ENCODE data around the gene UBQLN1. TPM values are rescaled to one million over a fixed set of nuclear protein-coding genes. Genes with fewer than 3 reads are reported as not detected.

Gene UBQLN1
- total and polyA plus RNA-seq, 9 of the 15 experiments (the other 6 are each of a cell fraction or from before 2014, with no cell fraction given) = 7.5 to 120 (median 52.8) TPM

DNA sequence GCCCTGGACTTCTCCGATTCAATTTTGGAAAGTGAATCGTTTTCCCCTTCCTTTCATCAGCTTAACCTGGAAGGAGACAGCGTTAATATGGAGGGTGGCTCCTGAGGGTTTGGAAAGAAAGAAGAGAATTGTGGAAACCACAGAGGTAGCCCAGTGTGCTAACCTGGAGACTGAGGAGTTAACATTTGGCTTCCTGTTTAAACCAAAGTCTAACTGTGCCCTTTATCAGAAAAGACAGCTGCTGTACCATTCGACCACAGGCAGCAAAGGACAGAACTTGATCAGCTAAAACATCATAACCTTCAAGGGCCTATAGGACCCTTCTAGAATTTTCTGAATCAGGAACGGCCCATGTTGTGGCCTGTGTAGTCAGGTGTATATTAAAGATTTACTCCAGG lies 84.1 kb downstream of the UBQLN1 start (continued):
- TF ChIP-seq ZNF445 (CRISPR knock-in tag; IDR thresholded peaks at IDR 0.05; ENCODE audit: low read depth) (no peak), NCOR1 (IDR thresholded peaks at IDR 0.05) (no peak), STAT5B (CRISPR knock-in tag; IDR thresholded peaks at IDR 0.05) (no peak), ZZZ3 (IDR thresholded peaks at IDR 0.05) (no peak)
- TF ChIP-seq, protein P1, sequence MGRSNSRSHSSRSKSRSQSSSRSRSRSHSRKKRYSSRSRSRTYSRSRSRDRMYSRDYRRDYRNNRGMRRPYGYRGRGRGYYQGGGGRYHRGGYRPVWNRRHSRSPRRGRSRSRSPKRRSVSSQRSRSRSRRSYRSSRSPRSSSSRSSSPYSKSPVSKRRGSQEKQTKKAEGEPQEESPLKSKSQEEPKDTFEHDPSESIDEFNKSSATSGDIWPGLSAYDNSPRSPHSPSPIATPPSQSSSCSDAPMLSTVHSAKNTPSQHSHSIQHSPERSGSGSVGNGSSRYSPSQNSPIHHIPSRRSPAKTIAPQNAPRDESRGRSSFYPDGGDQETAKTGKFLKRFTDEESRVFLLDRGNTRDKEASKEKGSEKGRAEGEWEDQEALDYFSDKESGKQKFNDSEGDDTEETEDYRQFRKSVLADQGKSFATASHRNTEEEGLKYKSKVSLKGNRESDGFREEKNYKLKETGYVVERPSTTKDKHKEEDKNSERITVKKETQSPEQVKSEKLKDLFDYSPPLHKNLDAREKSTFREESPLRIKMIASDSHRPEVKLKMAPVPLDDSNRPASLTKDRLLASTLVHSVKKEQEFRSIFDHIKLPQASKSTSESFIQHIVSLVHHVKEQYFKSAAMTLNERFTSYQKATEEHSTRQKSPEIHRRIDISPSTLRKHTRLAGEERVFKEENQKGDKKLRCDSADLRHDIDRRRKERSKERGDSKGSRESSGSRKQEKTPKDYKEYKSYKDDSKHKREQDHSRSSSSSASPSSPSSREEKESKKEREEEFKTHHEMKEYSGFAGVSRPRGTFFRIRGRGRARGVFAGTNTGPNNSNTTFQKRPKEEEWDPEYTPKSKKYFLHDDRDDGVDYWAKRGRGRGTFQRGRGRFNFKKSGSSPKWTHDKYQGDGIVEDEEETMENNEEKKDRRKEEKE (IDR thresholded peaks at IDR 0.05; ENCODE audit: borderline replicate concordance in 1 of 2, control insufficient read depth in 1 of 2, low read depth in 2 of 2, low read length in 1 of 2) = no peak
- TF ChIP-seq, protein P2, sequence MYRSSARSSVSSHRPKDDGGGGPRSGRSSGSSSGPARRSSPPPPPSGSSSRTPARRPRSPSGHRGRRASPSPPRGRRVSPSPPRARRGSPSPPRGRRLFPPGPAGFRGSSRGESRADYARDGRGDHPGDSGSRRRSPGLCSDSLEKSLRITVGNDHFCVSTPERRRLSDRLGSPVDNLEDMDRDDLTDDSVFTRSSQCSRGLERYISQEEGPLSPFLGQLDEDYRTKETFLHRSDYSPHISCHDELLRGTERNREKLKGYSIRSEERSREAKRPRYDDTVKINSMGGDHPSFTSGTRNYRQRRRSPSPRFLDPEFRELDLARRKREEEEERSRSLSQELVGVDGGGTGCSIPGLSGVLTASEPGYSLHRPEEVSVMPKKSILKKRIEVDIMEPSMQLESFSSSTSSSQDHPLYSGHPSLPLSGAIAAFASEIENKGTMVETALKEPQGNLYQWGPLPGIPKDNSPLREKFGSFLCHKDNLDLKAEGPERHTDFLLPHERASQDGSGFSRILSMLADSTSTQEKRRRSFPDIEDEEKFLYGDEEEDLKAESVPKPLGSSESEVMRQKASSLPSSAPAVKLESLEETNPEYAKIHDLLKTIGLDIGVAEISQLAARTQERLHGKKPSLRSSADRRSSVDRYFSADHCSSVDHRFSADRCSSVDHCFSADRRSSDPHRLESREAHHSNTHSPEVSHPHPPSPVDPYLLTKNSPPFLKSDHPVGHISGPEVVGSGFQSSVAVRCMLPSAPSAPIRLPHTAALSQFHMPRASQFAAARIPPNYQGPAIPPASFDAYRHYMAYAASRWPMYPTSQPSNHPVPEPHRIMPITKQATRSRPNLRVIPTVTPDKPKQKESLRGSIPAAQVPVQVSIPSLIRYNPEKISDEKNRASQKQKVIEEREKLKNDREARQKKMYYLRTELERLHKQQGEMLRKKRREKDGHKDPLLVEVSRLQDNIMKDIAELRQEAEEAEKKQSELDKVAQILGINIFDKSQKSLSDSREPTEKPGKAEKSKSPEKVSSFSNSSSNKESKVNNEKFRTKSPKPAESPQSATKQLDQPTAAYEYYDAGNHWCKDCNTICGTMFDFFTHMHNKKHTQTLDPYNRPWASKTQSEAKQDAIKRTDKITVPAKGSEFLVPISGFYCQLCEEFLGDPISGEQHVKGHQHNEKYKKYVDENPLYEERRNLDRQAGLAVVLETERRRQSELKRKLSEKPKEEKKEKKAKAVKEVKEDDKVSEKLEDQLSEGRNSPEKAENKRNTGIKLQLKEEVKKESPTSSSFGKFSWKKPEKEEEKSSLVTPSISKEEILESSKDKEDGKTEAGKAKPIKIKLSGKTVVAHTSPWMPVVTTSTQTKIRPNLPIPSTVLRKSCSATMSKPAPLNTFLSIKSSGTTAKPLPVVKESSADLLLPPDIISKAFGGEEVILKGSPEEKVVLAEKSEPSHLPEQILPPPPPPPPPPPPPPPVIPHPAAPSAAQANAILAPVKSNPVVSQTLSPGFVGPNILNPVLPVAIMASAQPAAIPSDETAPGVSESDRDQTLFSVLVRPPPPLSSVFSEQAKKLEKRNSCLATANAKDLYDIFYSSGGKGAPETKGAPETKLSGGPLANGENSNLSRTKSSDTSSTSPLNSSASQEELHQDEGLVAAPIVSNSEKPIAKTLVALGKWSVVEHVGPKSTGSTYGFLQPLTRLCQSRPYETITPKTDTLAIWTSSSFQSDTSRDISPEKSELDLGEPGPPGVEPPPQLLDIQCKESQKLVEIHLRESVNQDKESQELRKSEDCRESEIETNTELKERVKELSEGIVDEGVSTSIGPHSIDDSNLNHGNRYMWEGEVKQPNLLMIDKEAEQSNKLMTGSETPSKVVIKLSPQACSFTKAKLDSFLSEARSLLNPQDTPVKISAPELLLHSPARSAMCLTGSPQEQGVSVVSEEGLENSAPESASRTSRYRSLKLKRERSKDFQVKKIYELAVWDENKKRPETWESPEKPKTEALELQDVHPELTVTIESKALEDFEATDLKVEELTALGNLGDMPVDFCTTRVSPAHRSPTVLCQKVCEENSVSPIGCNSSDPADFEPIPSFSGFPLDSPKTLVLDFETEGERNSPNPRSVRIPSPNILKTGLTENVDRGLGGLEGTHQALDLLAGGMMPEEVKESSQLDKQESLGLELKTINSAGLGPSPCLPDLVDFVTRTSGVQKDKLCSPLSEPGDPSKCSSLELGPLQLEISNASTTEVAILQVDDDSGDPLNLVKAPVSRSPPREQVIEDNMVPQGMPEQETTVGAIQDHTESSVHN (IDR thresholded peaks at IDR 0.05; ENCODE audit: borderline replicate concordance in 1 of 2, low read depth in 1 of 2) = no peak
- TF ChIP-seq, protein P3, sequence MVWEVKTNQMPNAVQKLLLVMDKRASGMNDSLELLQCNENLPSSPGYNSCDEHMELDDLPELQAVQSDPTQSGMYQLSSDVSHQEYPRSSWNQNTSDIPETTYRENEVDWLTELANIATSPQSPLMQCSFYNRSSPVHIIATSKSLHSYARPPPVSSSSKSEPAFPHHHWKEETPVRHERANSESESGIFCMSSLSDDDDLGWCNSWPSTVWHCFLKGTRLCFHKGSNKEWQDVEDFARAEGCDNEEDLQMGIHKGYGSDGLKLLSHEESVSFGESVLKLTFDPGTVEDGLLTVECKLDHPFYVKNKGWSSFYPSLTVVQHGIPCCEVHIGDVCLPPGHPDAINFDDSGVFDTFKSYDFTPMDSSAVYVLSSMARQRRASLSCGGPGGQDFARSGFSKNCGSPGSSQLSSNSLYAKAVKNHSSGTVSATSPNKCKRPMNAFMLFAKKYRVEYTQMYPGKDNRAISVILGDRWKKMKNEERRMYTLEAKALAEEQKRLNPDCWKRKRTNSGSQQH (CRISPR knock-in tag; IDR thresholded peaks at IDR 0.05) = no peak
- TF ChIP-seq, protein P4, sequence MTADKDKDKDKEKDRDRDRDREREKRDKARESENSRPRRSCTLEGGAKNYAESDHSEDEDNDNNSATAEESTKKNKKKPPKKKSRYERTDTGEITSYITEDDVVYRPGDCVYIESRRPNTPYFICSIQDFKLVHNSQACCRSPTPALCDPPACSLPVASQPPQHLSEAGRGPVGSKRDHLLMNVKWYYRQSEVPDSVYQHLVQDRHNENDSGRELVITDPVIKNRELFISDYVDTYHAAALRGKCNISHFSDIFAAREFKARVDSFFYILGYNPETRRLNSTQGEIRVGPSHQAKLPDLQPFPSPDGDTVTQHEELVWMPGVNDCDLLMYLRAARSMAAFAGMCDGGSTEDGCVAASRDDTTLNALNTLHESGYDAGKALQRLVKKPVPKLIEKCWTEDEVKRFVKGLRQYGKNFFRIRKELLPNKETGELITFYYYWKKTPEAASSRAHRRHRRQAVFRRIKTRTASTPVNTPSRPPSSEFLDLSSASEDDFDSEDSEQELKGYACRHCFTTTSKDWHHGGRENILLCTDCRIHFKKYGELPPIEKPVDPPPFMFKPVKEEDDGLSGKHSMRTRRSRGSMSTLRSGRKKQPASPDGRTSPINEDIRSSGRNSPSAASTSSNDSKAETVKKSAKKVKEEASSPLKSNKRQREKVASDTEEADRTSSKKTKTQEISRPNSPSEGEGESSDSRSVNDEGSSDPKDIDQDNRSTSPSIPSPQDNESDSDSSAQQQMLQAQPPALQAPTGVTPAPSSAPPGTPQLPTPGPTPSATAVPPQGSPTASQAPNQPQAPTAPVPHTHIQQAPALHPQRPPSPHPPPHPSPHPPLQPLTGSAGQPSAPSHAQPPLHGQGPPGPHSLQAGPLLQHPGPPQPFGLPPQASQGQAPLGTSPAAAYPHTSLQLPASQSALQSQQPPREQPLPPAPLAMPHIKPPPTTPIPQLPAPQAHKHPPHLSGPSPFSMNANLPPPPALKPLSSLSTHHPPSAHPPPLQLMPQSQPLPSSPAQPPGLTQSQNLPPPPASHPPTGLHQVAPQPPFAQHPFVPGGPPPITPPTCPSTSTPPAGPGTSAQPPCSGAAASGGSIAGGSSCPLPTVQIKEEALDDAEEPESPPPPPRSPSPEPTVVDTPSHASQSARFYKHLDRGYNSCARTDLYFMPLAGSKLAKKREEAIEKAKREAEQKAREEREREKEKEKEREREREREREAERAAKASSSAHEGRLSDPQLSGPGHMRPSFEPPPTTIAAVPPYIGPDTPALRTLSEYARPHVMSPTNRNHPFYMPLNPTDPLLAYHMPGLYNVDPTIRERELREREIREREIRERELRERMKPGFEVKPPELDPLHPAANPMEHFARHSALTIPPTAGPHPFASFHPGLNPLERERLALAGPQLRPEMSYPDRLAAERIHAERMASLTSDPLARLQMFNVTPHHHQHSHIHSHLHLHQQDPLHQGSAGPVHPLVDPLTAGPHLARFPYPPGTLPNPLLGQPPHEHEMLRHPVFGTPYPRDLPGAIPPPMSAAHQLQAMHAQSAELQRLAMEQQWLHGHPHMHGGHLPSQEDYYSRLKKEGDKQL (CRISPR knock-in tag; IDR thresholded peaks at IDR 0.05; ENCODE audit: borderline replicate concordance) = no peak

Measured in K562 (cell line).